ENCODE data around the gene MT2A. TPM values are rescaled to one million over a fixed set of nuclear protein-coding genes. Genes with fewer than 3 reads are reported as not detected.

MT2A gene
- polyA plus RNA-seq, 1 donor from 2014 or later = not detected

- Histone ChIP-seq H3K9ac (ENCODE audit: low read length) (no peak overlapping the region), H3K4me2 (ENCODE audit: low read length) (no peak overlapping the region), H3K9me2 (ENCODE audit: insufficient read depth, low read length) (no peaks in the 10 kb centered on the region), H3K27ac (ENCODE audit: low read length) (no peak overlapping the region), H4K20me1 (ENCODE audit: insufficient read depth) (no peaks in the 10 kb centered on the region), H3K36me3 (ENCODE audit: insufficient read depth, low read length) (no peaks in the 10 kb centered on the region), H3F3A (ENCODE audit: insufficient read depth, low read length, poor library complexity, severe bottlenecking) (no peaks in the 10 kb centered on the region), H3K9me3 (ENCODE audit: low read length) (no peaks in the 10 kb centered on the region), H3K79me2 (replicated peaks; ENCODE audit: insufficient read depth, low read length) (no peaks in the 10 kb centered on the region), H3K4me3 (ENCODE audit: low read length) (no peak overlapping the region), H3K27me3 (ENCODE audit: insufficient read depth, low read depth, low read length) (peaks cover 22% of the 10 kb centered on the region), H2AFZ (ENCODE audit: low read depth, low read length) (no peak overlapping the region)
- TF ChIP-seq TAF1 (IDR thresholded peaks at IDR 0.05; ENCODE audit: low read depth) (no peak), MXI1 (conservative IDR thresholded peaks at IDR 0.05; ENCODE audit: poor library complexity, severe bottlenecking) (no peak), POLR2AphosphoS5 (IDR thresholded peaks at IDR 0.05) (no peak), EZH2 (IDR thresholded peaks at IDR 0.05; ENCODE audit: borderline replicate concordance, insufficient read depth, low read length, poor library complexity, severe bottlenecking) (no peak), CTCF (IDR thresholded peaks at IDR 0.05; ENCODE audit: poor library complexity, severe bottlenecking) (no peak), RAD21 (conservative IDR thresholded peaks at IDR 0.05) (no peak), SMC3 (conservative IDR thresholded peaks at IDR 0.05; ENCODE audit: poor library complexity) (no peak), EP300 (conservative IDR thresholded peaks at IDR 0.05; ENCODE audit: poor library complexity, severe bottlenecking) (no peak)
- TF ChIP-seq, protein P1, sequence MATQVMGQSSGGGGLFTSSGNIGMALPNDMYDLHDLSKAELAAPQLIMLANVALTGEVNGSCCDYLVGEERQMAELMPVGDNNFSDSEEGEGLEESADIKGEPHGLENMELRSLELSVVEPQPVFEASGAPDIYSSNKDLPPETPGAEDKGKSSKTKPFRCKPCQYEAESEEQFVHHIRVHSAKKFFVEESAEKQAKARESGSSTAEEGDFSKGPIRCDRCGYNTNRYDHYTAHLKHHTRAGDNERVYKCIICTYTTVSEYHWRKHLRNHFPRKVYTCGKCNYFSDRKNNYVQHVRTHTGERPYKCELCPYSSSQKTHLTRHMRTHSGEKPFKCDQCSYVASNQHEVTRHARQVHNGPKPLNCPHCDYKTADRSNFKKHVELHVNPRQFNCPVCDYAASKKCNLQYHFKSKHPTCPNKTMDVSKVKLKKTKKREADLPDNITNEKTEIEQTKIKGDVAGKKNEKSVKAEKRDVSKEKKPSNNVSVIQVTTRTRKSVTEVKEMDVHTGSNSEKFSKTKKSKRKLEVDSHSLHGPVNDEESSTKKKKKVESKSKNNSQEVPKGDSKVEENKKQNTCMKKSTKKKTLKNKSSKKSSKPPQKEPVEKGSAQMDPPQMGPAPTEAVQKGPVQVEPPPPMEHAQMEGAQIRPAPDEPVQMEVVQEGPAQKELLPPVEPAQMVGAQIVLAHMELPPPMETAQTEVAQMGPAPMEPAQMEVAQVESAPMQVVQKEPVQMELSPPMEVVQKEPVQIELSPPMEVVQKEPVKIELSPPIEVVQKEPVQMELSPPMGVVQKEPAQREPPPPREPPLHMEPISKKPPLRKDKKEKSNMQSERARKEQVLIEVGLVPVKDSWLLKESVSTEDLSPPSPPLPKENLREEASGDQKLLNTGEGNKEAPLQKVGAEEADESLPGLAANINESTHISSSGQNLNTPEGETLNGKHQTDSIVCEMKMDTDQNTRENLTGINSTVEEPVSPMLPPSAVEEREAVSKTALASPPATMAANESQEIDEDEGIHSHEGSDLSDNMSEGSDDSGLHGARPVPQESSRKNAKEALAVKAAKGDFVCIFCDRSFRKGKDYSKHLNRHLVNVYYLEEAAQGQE (IDR thresholded peaks at IDR 0.05; ENCODE audit: borderline replicate concordance) = no peak
Measured at GRCh38 chr16:56593573-56594291, 14.7 kb upstream of the MT2A start.

- Histone ChIP-seq H4K20me1 (ENCODE audit: insufficient read depth) (no peaks in the 10 kb centered on the region), H2AFZ (ENCODE audit: low read depth, low read length) (no peak overlapping the region), H3K9me3 (ENCODE audit: low read length) (no peaks in the 10 kb centered on the region), H3K9me2 (ENCODE audit: insufficient read depth, low read length) (no peaks in the 10 kb centered on the region), H3K9ac (ENCODE audit: low read length) (no peak overlapping the region), H3K27ac (ENCODE audit: low read length) (no peak overlapping the region), H3K27me3 (ENCODE audit: insufficient read depth, low read depth, low read length) (peaks cover 17% of the 10 kb centered on the region), H3K36me3 (ENCODE audit: insufficient read depth, low read length) (no peaks in the 10 kb centered on the region), H3F3A (ENCODE audit: insufficient read depth, low read length, poor library complexity, severe bottlenecking) (no peaks in the 10 kb centered on the region), H3K4me2 (ENCODE audit: low read length) (no peak overlapping the region), H3K79me2 (replicated peaks; ENCODE audit: insufficient read depth, low read length) (no peaks in the 10 kb centered on the region), H3K4me3 (ENCODE audit: low read length) (no peak overlapping the region)
- TF ChIP-seq, protein P1 (IDR thresholded peaks at IDR 0.05; ENCODE audit: borderline replicate concordance) = no peak
- TF ChIP-seq CTCF (IDR thresholded peaks at IDR 0.05; ENCODE audit: poor library complexity, severe bottlenecking) (no peak), MXI1 (conservative IDR thresholded peaks at IDR 0.05; ENCODE audit: poor library complexity, severe bottlenecking) (no peak)
Measured at GRCh38 chr16:56594292-56594619, 14.1 kb upstream of the MT2A start.

Data from neural cell (in vitro differentiated cells).